AML-193 (cell line): ENCODE measurements around the gene DHX35.

ENCODE experiments used
- DNase-seq, 2 experiments: peaks; one replicate each; lab custom pipeline; 2025; lab: John Stamatoyannopoulos, UW

Gene DHX35

GRCh38 chr20:39021748-39022147 is 59.6 kb downstream of the DHX35 start:
- no peak for DNase-seq

- DNase-seq: no peak
These were observed 63.7 kb downstream of the DHX35 start for GRCh38 chr20:39025883-39026282.

DNA sequence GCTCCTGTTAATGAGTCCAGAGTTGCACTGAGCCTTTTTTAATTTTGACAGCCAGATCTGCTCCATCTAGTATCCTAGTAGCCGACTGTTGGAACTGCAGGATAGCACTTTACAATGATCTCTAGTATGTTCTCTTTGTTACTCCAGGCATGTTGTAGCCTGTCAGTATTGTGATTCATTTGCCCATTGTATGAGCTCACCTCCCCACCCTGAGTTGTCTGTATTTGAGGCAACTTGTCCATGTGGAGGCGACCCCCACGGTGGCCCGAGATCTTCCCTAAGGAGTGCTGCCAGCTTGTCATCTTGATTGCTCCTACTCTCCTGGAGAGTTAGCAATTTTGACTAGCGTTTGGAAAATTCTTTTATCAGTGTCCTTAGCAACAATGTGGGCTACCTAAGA is 67.2 kb downstream of the DHX35 start:
- DNase-seq: no peak

DNA sequence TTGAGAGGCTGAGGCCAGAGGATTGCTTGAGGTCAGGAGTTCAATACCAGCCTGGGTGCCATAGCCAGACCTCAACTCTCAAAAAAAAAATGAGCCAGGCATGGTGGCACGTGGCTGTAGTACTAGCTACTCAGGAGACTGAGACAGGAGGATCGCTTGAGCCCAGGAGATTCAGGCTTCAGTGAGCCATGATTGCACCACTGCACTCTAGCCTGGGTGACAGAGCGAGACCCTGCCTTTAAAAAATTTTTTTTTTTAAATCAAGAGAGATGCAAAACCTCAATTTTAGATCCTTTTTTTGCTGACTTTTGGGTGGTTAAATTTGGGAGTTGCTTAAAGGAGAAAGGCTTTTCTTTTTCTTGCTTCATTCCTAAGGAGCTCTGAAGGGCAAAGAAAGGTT is 70.9 kb downstream of the DHX35 start:
- no peak for DNase-seq

DNA sequence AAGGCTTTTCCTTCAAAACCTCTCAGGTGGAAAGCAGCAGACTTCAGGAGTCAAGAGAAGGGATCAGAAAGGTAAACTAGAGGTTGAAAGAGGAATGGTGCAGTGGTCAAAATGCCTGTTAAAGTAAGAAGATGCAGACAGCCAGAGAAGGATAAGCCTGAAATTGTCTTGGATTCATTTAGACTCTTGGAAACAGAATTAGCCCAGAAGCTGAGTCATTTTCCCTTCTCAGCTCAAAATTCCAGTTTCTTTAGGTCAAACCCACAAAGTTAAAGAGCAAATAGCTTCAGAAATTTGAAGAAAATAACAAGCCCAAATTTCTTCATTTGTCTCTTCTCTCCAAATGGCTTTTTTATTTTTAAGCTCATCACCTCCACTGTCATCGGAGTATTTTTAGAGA is 73.9 kb downstream of the DHX35 start:
- no peak for DNase-seq

DNA sequence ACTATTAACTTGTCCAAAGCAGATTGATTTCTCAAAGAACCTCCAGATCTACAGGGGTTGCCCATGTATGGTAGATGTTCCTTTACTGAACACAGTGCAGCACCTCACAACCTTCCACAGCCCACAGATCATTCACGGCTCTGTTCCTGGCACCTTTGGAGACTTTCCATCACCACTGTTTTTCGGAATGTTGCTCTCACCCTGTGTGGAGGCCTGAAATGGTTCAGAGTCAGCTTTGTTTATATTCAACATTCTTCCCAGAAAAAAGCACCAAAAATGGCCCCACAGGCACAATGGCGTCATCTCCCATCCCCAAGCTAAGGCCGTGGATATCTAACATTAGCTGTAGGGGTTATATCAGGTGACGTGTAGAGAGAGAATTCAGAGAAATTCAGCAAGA is 74.7 kb downstream of the DHX35 start:
- DNase-seq: no peak

- no peak for DNase-seq
These were observed 75.9 kb downstream of the DHX35 start for GRCh38 chr20:39038047-39038446.

DNA sequence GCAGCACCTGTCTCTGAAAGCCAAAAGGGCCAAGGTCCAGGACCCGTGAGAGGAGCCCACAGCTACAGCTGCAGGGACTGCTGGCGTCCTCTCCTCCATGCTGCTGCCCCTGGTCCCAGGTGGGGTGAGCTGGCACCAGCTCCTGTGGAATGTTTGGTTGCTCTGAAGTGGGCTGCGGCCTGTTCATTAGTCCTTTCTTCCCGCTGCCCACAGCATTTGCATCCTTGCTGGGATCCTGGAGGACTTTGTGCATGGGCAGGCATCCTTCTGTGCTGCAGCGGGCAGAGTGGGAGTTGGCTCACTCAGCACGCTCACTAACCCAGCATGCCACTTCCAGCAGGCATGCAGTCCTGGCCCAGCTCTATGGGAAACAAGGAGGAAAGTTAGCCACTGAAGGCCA is 76.4 kb downstream of the DHX35 start:
- DNase-seq: no peak

- DNase-seq: no peak
These were observed 77.1 kb downstream of the DHX35 start for GRCh38 chr20:39039261-39039660.

DNA sequence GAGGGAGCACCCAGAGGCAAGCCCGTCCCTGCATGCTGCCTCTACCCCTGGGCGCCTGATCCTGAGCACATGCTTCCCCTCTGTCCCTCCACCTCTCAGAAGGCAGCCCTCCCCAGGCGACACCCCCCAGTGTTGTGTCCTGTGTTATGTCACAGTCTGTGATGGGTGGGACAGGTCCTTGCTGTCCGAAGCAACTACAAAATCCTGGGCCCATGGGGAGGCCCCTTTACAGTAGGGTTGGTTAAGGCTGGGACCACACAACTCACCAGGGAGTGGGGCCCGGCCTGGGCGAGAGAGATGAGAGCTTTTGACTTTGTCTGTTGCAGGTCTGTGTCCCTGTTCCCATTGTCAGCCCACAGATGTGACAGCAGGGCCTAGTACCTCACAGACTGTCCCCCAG is 78.0 kb downstream of the DHX35 start:
- no peak for DNase-seq

DNA sequence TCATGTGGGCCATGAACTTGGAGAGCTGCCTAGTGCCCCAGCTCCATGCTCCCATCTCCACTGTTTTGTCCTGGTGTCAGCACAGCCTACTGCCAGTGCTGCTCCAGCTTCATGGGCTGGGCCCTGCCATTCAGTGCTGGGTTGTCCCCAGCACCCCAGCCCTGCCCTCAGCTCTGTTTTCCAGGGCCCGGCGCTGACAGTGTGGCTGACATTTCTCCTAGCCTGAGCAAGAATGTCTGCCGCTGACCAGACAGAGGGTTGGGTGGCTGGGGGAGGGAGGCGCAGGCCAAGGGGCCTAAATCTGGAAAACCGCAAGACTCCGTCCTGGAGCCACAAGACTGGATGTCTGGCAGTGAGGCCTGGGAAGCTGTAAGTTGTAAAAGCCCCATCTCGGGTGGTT is 78.9 kb downstream of the DHX35 start:
- DNase-seq: no peak

DNA sequence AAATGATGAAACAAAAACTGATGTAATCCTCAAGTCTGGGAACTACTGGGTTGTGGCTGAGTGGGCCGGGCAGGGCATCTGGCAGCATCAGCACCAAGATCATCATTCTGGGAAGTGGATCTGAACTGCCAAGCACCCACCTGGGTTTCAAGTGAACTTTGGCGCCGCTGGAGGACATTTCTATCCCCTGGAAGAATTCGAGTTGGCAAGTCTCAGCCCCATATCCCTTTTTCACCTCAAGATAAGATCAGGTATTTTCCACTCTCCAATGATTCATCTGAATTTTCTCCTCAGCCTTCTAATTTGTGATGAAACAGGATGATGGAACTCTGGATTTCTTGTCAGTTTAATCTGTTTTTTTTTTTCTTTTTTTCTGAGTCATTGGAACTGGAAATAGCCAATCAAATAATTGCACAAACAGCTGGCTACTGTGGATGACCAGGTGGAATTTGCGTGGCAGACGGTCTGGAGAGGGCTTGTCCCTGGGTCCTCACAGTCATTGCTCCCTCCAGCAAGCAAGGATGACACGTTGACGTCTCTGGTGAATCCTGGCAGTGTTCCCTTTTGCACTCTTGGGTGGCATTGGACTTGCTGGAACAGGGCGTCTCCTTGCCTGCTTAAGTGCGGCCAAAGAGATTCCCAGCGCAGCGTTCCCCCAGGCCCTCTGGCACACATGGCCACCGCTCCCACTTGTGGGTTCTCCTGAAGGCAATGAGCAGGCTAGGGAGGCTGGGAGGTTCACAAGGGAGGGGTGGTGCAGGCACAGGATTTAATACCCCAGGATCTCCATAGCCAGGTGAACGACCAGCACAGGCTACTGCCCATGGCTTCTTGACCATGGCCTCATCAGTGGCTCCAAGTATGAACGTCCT is 80.4 kb downstream of the DHX35 start:
- no peak for DNase-seq

- no peak for DNase-seq
These were observed 82.4 kb downstream of the DHX35 start for GRCh38 chr20:39044501-39044900.

- DNase-seq: no peak
These were observed 83.5 kb downstream of the DHX35 start for GRCh38 chr20:39045676-39046075.

- DNase-seq: no peak
These were observed 85.4 kb downstream of the DHX35 start for GRCh38 chr20:39047417-39047985.

GRCh38 chr20:39048000-39048696 is 86.0 kb downstream of the DHX35 start:
- DNase-seq: peak; percentile 44 to 64

GRCh38 chr20:39049148-39049547 is 87.0 kb downstream of the DHX35 start:
- DNase-seq: no peak

- peak; percentile 25 to 50 for DNase-seq
These were observed 87.8 kb downstream of the DHX35 start for GRCh38 chr20:39049684-39050554.

DNA sequence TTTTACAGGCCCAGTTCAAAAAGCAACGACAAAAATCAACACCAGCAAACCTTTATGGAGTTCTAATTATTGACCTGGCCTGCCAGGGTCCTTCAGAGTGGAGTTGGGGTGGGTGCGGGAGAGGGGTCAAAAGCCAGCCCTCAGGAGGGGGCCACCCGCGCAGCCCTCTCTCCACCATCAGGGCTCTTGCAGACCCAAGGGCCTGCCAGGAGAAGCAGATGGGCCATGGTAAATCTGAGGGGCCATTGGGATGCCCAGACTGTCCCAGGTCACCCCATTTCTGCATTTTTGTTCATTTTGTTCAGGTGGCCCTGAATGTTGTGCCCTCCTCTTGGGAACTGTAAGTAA is 88.4 kb downstream of the DHX35 start:
- no peak for DNase-seq

DNA sequence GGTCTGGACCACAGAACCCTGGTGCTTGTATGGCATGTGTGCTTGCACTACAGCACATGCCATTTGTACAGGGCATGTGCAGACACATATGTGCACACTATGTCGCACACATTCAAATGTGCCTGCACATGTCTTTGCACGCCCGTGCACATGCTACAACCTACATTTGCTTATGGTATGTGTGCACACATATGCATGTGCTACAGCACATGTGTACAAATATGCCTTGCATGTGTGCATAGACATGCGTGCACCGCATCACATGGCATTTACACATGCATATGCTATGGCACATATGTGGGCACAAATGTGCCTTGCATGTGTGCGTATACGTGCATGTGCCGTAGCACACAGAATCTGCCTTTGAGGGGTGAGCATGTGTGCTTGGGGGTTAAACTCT is 90.5 kb downstream of the DHX35 start:
- no peak for DNase-seq

GRCh38 chr20:39057143-39057542 is 95.0 kb downstream of the DHX35 start:
- no peak for DNase-seq

- no peak for DNase-seq
These were observed 95.8 kb downstream of the DHX35 start for GRCh38 chr20:39057911-39058310.
